ENCODE data around the gene BRCA2. TPM values are rescaled to one million over a fixed set of nuclear protein-coding genes. Genes with fewer than 3 reads are reported as not detected.

The BRCA2 gene
- total RNA-seq, 1 donor from 2014 or later, result 2.4 TPM

GRCh38 chr13:32428581-32429432, 113.5 kb downstream of the BRCA2 start:
- ATAC-seq (peak; percentile 54 to 57), DNase-seq (no peak)
- peaks cover 26% of the 10 kb centered on the region for H3K4me1 ChIP-seq
- H3K27me3 ChIP-seq (ENCODE audit: low read depth), result no peaks in the 10 kb centered on the region
- TF ChIP-seq CTCF (IDR thresholded peaks at IDR 0.05), result no peak
- H3K36me3 ChIP-seq, result no peaks in the 10 kb centered on the region
- peak overlapping the region; percentile 80 for H3K4me3 ChIP-seq
- no peaks in the 10 kb centered on the region for H3K9me3 ChIP-seq
- peak overlapping the region; percentile 92 for H3K27ac ChIP-seq
- intact Hi-C loops (cut with DNase I), result no loop called here

- peaks cover 26% of the 10 kb centered on the region for H3K4me1 ChIP-seq
- H3K27me3 ChIP-seq (ENCODE audit: low read depth), result no peaks in the 10 kb centered on the region
- no peak for DNase-seq
- no peaks in the 10 kb centered on the region for H3K9me3 ChIP-seq
- no peak overlapping the region for H3K4me3 ChIP-seq
- intact Hi-C loops (cut with DNase I), result no loop called here
- no peaks in the 10 kb centered on the region for H3K36me3 ChIP-seq
- no peak for ATAC-seq
- peak overlapping the region; percentile 92 for H3K27ac ChIP-seq
- no peak for TF ChIP-seq CTCF (IDR thresholded peaks at IDR 0.05)
These were observed 114.2 kb downstream of the BRCA2 start for GRCh38 chr13:32429433-32429909.

- DNase-seq, result no peak
- TF ChIP-seq CTCF (IDR thresholded peaks at IDR 0.05), result no peak
- no peaks in the 10 kb centered on the region for H3K9me3 ChIP-seq
- H3K4me3 ChIP-seq, result no peak overlapping the region
- no peak for ATAC-seq
- no peak overlapping the region for H3K27ac ChIP-seq
- H3K36me3 ChIP-seq, result peaks cover 2% of the 10 kb centered on the region
- peaks cover 23% of the 10 kb centered on the region for H3K4me1 ChIP-seq
- intact Hi-C loops (cut with DNase I), result no loop called here
- no peaks in the 10 kb centered on the region for H3K27me3 ChIP-seq (ENCODE audit: low read depth)
These were observed 114.9 kb downstream of the BRCA2 start for GRCh38 chr13:32430018-32430747.

- ATAC-seq, result no peak
These were observed 116.1 kb downstream of the BRCA2 start for GRCh38 chr13:32431361-32431760.

More at GRCh38 chr13:32431361-32431760, 116.1 kb downstream of the BRCA2 start:
- intact Hi-C loops (cut with DNase I), result no loop called here
- Histone ChIP-seq H3K9me3 (no peaks in the 10 kb centered on the region), H3K4me1 (peaks cover 13% of the 10 kb centered on the region), H3K36me3 (peaks cover 4% of the 10 kb centered on the region), H3K4me3 (no peak overlapping the region), H3K27ac (no peak overlapping the region), H3K27me3 (ENCODE audit: low read depth) (no peaks in the 10 kb centered on the region)
- no peak for TF ChIP-seq CTCF (IDR thresholded peaks at IDR 0.05)
- no peak for DNase-seq
